Caco-2 (cell line): ENCODE measurements around the gene CMKLR1. TPM values are rescaled to one million over a fixed set of nuclear protein-coding genes. Genes with fewer than 3 reads are reported as not detected.

Source experiments
- BruUV-seq: library from RNA; stranded (reverse); fragments of 400-500 nt; replicated peaks from 2 replicates; lab custom pipeline; 2021; lab: Mats Ljungman, UMichigan
- CTCF ChIA-PET: fragments of 300-600 bp; sonication (Branson Sonifier 250); formaldehyde crosslinking; loops from one replicate; lab custom pipeline; 2022; ENCODE audit warnings: antibody characterized with exemption; lab: Charles Lee
- POLR2A ChIA-PET: fragments of 300-600 bp; sonication (Branson Sonifier 250); formaldehyde crosslinking; loops from one replicate; lab custom pipeline; 2022; ENCODE audit warnings: antibody characterized with exemption; lab: Charles Lee
- DNase-seq, 2 experiments: peaks; one replicate each; pipeline versions ENCODE4 v3.0.0 to v3.0.0-alpha.2; 2020 to 2022
- H3K27me3 ChIP-seq: replicated peaks from 2 replicates; pipeline ENCODE4 v1.6.0; 2011; ENCODE audit warnings: low read length; ENCODE audit not compliant: control insufficient read depth, insufficient read depth
- H3K36me3 ChIP-seq: 2 replicates; pipeline ENCODE4 v1.5.1; 2011; ENCODE audit warnings: low read length; ENCODE audit not compliant: control insufficient read depth, insufficient read depth
- H3K4me1 ChIP-seq: fragments of 250-450 bp; sonication (Bioruptor Pico); 2 replicates; pipeline ENCODE4 v1.5.1; 2020; ENCODE audit warnings: mild to moderate bottlenecking
- H3K4me3 ChIP-seq: 2 replicates; pipeline ENCODE4 v1.5.1; 2011; ENCODE audit warnings: low read depth, mild to moderate bottlenecking, control low read depth, low read length
- H3K9me3 ChIP-seq: fragments of 250-450 bp; sonication (Bioruptor Pico); 2 replicates; pipeline ENCODE4 v1.5.1; 2020; ENCODE audit warnings: mild to moderate bottlenecking, moderate library complexity
- H3K27ac Mint-ChIP-seq: one replicate; pipeline ENCODE4 v1.8.0; 2022; ENCODE audit warnings: mixed read lengths; ENCODE audit not compliant: unreplicated experiment
- H3K27me3 Mint-ChIP-seq: one replicate; pipeline ENCODE4 v1.8.0; 2022; ENCODE audit warnings: mixed read lengths; ENCODE audit not compliant: insufficient read depth, unreplicated experiment
- H3K36me3 Mint-ChIP-seq: one replicate; pipeline ENCODE4 v1.8.0; 2022; ENCODE audit warnings: mild to moderate bottlenecking, mixed read lengths; ENCODE audit not compliant: insufficient read depth, unreplicated experiment
- H3K4me1 Mint-ChIP-seq: one replicate; pipeline ENCODE4 v1.8.0; 2022; ENCODE audit warnings: low read depth, mixed read lengths; ENCODE audit not compliant: unreplicated experiment
- H3K4me3 Mint-ChIP-seq: one replicate; pipeline ENCODE4 v1.8.0; 2022; ENCODE audit warnings: mild to moderate bottlenecking, moderate library complexity, mixed read lengths; ENCODE audit not compliant: unreplicated experiment
- H3K9me3 Mint-ChIP-seq: one replicate; pipeline ENCODE4 v1.8.0; 2022; ENCODE audit warnings: mixed read lengths; ENCODE audit not compliant: unreplicated experiment
- CTCF ChIP-seq, 2 experiments: fragments of 200-600 bp in 1 of 2; IDR thresholded peaks; 1 replicate in 1 of 2; 2 replicates in 1 of 2; pipeline versions ENCODE4 v1.5.1 to v1.8.0; 2011 to 2022; ENCODE audit warnings: antibody characterized with exemption in 1 of 2, control low read depth in 1 of 2, inconsistent platforms in 1 of 2, low read depth in 1 of 2, low read length in 1 of 2, mild to moderate bottlenecking in 1 of 2, moderate library complexity in 1 of 2; ENCODE audit not compliant: insufficient read depth in 1 of 2, severe bottlenecking in 1 of 2, unreplicated experiment in 1 of 2
- intact Hi-C: fragments of 100-400 bp; cut with micrococcal nuclease; formaldehyde crosslinking; loops from one replicate; pipeline ENCODE4 v1.10.0; 2022; ENCODE audit not compliant: unreplicated experiment
- total RNA-seq: library from RNA; stranded (reverse); gene quantifications from 2 replicates; pipeline ENCODE4 v1.2.3, GENCODE V29; 2022

CMKLR1 gene
- total RNA-seq, 1 experiment from 2014 or later: not detected

DNA sequence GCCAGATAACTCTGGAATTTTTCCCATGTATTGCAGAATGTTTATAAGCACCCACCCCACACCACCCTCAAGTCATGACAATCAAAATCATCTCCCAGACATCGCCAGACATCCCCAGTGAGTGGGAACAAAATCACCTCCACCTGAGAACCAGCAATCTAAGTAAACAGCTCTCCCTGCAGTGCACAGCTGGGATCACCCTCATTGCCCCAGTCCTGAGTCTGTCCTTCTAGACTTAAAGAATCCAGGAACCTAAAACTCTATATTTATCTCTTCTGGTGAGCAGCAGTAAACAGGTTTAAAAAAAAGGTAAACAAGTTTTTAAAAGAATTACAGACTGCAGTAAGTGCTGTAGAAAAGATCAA is 43.3 kb upstream of the CMKLR1 start:
- DNase-seq: no peak
- no peaks in the 10 kb centered on the region for H3K36me3 ChIP-seq
- CTCF ChIA-PET: no interaction called here
- no TSS peak for BruUV-seq
- peaks cover 5% of the 10 kb centered on the region for H3K9me3 ChIP-seq
- H3K4me3 ChIP-seq: no peak overlapping the region
- Mint-ChIP-seq H3K27ac (no peak overlapping the region), H3K9me3 (peaks cover 20% of the 10 kb centered on the region), H3K4me3 (no peak overlapping the region), H3K27me3 (peaks cover 4% of the 10 kb centered on the region), H3K36me3 (no peaks in the 10 kb centered on the region), H3K4me1 (no peaks in the 10 kb centered on the region)
- TF ChIP-seq CTCF (IDR thresholded peaks at IDR 0.05; ENCODE audit: insufficient read depth in 1 of 2, low read depth in 1 of 2, low read length in 1 of 2, severe bottlenecking in 1 of 2, unreplicated experiment in 1 of 2): no peak
- H3K27me3 ChIP-seq: no peaks in the 10 kb centered on the region
- intact Hi-C loops: loop anchor here (1.0 kb wide), 1 partner anchor 80 kb away; no protein-coding TSS in a partner anchor
- no peaks in the 10 kb centered on the region for H3K4me1 ChIP-seq
- POLR2A ChIA-PET: no interaction called here

DNA sequence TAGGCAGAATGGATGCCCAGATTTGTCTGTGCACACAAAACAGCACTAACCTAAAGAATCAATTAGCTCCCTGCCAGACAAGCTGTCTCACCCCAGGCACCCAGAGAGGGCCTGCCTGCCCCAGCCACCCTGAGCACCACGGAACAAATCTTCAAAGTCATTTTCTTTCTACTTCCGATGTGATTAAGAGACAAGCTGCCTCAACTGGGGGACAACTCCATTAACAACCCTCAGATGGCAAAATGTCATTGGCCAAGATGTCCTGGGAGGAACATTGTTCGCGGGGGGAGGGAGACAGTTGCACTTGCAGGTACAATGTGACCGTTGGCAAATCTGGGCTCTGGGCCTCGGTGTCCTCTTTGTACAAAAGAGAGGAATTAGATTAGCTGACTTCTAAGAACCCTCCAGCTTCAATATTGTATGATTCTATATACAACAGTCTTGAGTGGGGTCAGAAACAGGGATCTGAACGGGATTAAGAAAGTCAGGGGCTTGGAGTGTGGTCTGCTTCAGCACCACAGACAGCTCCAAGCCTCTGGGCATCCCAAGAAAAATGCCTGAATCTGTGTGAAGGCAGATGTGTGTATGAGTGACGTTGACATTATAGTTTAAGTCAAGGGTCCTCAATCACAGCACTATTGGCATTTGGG is 42.8 kb upstream of the CMKLR1 start:
- peak in 1 of 2 experiments; percentile 55 for DNase-seq
- Histone ChIP-seq H3K4me1 (no peaks in the 10 kb centered on the region), H3K4me3 (no peak overlapping the region), H3K27me3 (no peaks in the 10 kb centered on the region), H3K36me3 (no peaks in the 10 kb centered on the region), H3K9me3 (peaks cover 10% of the 10 kb centered on the region)
- H3K36me3 Mint-ChIP-seq: no peaks in the 10 kb centered on the region
- H3K4me1 Mint-ChIP-seq: no peaks in the 10 kb centered on the region
- ChIA-PET POLR2A (no interaction called here), CTCF (interaction anchor here (1.0 kb wide), 1 partner anchor 9 kb away, joined by 3 read pairs; no protein-coding TSS in a partner anchor)
- H3K9me3 Mint-ChIP-seq: peaks cover 23% of the 10 kb centered on the region
- H3K4me3 Mint-ChIP-seq: no peak overlapping the region
- H3K27ac Mint-ChIP-seq: no peak overlapping the region
- intact Hi-C loops: loop anchor here (1.0 kb wide), 1 partner anchor 80 kb away; no protein-coding TSS in a partner anchor
- BruUV-seq: no TSS peak
- peaks cover 4% of the 10 kb centered on the region for H3K27me3 Mint-ChIP-seq
- no peak for TF ChIP-seq CTCF (IDR thresholded peaks at IDR 0.05; ENCODE audit: insufficient read depth in 1 of 2, low read depth in 1 of 2, low read length in 1 of 2, severe bottlenecking in 1 of 2, unreplicated experiment in 1 of 2)

DNA sequence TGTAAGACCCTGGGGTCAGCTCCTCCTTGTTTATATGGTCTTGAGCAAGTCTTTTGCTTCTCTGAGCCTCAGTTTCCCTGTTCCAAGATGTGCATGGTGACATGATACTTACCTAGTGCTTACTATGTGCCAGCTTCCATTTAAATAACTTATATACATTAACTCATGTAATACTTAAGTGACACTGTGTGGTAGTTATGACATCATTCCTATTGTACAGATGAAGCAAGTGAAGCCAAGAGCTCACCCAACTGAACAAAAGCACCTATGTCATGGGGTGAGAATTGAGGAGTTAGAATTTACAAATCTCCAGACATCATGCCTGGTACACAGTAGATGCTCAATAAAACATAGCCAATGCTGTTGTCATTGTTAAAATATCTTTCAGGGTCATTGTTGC is 41.3 kb upstream of the CMKLR1 start:
- Mint-ChIP-seq H3K27ac (no peak overlapping the region), H3K4me1 (no peaks in the 10 kb centered on the region), H3K36me3 (no peaks in the 10 kb centered on the region), H3K4me3 (no peak overlapping the region), H3K9me3 (peaks cover 18% of the 10 kb centered on the region), H3K27me3 (peaks cover 2% of the 10 kb centered on the region)
- Histone ChIP-seq H3K27me3 (no peaks in the 10 kb centered on the region), H3K36me3 (no peaks in the 10 kb centered on the region), H3K4me1 (no peaks in the 10 kb centered on the region), H3K4me3 (no peak overlapping the region), H3K9me3 (peaks cover 12% of the 10 kb centered on the region)
- ChIA-PET POLR2A (no interaction called here), CTCF (no interaction called here)
- DNase-seq: no peak
- no TSS peak for BruUV-seq
- no peak for TF ChIP-seq CTCF (IDR thresholded peaks at IDR 0.05; ENCODE audit: insufficient read depth in 1 of 2, low read depth in 1 of 2, low read length in 1 of 2, severe bottlenecking in 1 of 2, unreplicated experiment in 1 of 2)
- intact Hi-C loops: no loop called here
